Kidney (tissue), 14 donors: Measurements from ENCODE around the gene PHACTR1. TPM values are rescaled to one million over a fixed set of nuclear protein-coding genes. Genes with fewer than 3 reads are reported as not detected.

Source experiments
- DNase-seq, 5 donors: peaks; one replicate each; pipeline ENCODE4 v3.0.0-alpha.2; 2013 to 2020
- FAIRE-seq: peaks from 2 replicates; lab custom pipeline; 2012; peaks lifted over from hg19 to GRCh38; lab: Jason Lieb, UNC
- H3K27ac ChIP-seq, 2 donors: one replicate each; pipeline ENCODE4 v1.7.0; 2013; ENCODE audit warnings: low read depth in 2 of 2, low read length in 2 of 2, inconsistent platforms in 1 of 2
- H3K27me3 ChIP-seq: one replicate; pipeline ENCODE4 v1.7.1; 2013; ENCODE audit warnings: low read length, inconsistent platforms; ENCODE audit not compliant: control insufficient read depth, insufficient read depth
- H3K36me3 ChIP-seq, 3 donors: one replicate each; pipeline versions ENCODE4 v1.7.0 to v1.7.1; 2013; ENCODE audit warnings: low read length in 3 of 3, control low read depth in 1 of 3, inconsistent platforms in 1 of 3; ENCODE audit not compliant: insufficient read depth in 3 of 3, control insufficient read depth in 2 of 3
- H3K4me1 ChIP-seq, 3 donors: one replicate each; pipeline versions ENCODE4 v1.7.0 to v1.7.1; 2013; ENCODE audit warnings: low read length in 3 of 3, inconsistent platforms in 1 of 3, low read depth in 1 of 3; ENCODE audit not compliant: control insufficient read depth in 2 of 3, insufficient read depth in 2 of 3
- H3K4me3 ChIP-seq, 3 donors: one replicate each; pipeline versions ENCODE4 v1.7.0 to v1.8.1; 2013; ENCODE audit warnings: low read length in 3 of 3, control low read depth in 1 of 3, inconsistent platforms in 1 of 3
- H3K9ac ChIP-seq, 3 donors: one replicate each; pipeline versions ENCODE4 v1.7.0 to v1.7.1; 2013; ENCODE audit warnings: low read length in 3 of 3, control low read depth in 1 of 3, inconsistent platforms in 1 of 3
- H3K9me3 ChIP-seq, 3 donors: one replicate each; pipeline versions ENCODE4 v1.7.0 to v1.7.1; 2013; ENCODE audit warnings: low read length in 3 of 3, control low read depth in 1 of 3, inconsistent platforms in 1 of 3; ENCODE audit not compliant: control insufficient read depth in 2 of 3, insufficient read depth in 1 of 3
- CTCF ChIP-seq: IDR thresholded peaks from 3 replicates; pipeline ENCODE4 v1.5.1; 2012; ENCODE audit warnings: mild to moderate bottlenecking, moderate library complexity, borderline replicate concordance; ENCODE audit not compliant: insufficient read depth; ENCODE audit errors: extremely low read depth
- intact Hi-C: fragments of 100-400 bp; cut with DNase I; formaldehyde crosslinking; loops from one replicate; pipeline ENCODE4 v1.11.1; 2022
- polyA plus RNA-seq: library from polyadenylated mRNA; stranded (reverse); fragments of 350-450 nt; fragmentation: Illumina TruSeq; extraction: RNeasy Lipid Tissue Mini Kit (QIAGEN cat#74804); gene quantifications from one replicate; pipeline ENCODE4 v1.2.3, GENCODE V29; 2014; ENCODE audit warnings: low read depth, low replicate concordance; ENCODE audit not compliant: insufficient read depth
- total RNA-seq: library from RNA; stranded (reverse); fragmentation: NEBNext Ultra II Directional; extraction: Animal tissue kit (Norgen Biotek cat#: 25700); gene quantifications from one replicate; pipeline ENCODE4 v1.2.1, GENCODE V29; 2021
- donor health status: control.
- donor health status: control.
- donor health status: control.
- donor health status: control.
- donor health status: control.
- donor health status: DM: yes; HTN: yes; CAD: no.
- donor health status: Normal renal cell carcinoma (clear cell type).

Gene PHACTR1
- total and polyA plus RNA-seq, 2 donors from 2014 or later: 3.3 to 33.6 TPM

GRCh38 chr6:13059026-13059425, 342.5 kb downstream of the PHACTR1 start:
- intact Hi-C loops: no loop called here
- H3K4me3 ChIP-seq: no peak overlapping the region
- no peak for TF ChIP-seq CTCF
- H3K27ac ChIP-seq: no peak overlapping the region
- no peak for FAIRE-seq
- DNase-seq: no peak
- H3K9me3 ChIP-seq: no peaks in the 10 kb centered on the region
- H3K36me3 ChIP-seq: no peaks in the 10 kb centered on the region
- no peaks in the 10 kb centered on the region for H3K27me3 ChIP-seq
- no peak overlapping the region for H3K9ac ChIP-seq
- no peaks in the 10 kb centered on the region for H3K4me1 ChIP-seq

GRCh38 chr6:13063300-13063918, 346.8 kb downstream of the PHACTR1 start:
- Histone ChIP-seq H3K27ac (no peak overlapping the region), H3K36me3 (no peaks in the 10 kb centered on the region), H3K4me3 (no peak overlapping the region), H3K9me3 (no peaks in the 10 kb centered on the region), H3K9ac (no peak overlapping the region), H3K4me1 (no peaks in the 10 kb centered on the region), H3K27me3 (no peaks in the 10 kb centered on the region)
- no peak for TF ChIP-seq CTCF
- DNase-seq: no peak
- intact Hi-C loops: no loop called here
- FAIRE-seq: no peak

- Histone ChIP-seq H3K27ac (no peak overlapping the region), H3K36me3 (no peaks in the 10 kb centered on the region), H3K9me3 (no peaks in the 10 kb centered on the region), H3K4me3 (no peak overlapping the region), H3K9ac (no peak overlapping the region), H3K4me1 (no peaks in the 10 kb centered on the region), H3K27me3 (no peaks in the 10 kb centered on the region)
- FAIRE-seq (no peak), DNase-seq (no peak)
- intact Hi-C loops: no loop called here
- no peak for TF ChIP-seq CTCF
These were observed 349.0 kb downstream of the PHACTR1 start for GRCh38 chr6:13065581-13065980.

GRCh38 chr6:13066050-13066449, 349.5 kb downstream of the PHACTR1 start:
- intact Hi-C loops: no loop called here
- no peak for FAIRE-seq

More at GRCh38 chr6:13066050-13066449, 349.5 kb downstream of the PHACTR1 start:
- H3K4me3 ChIP-seq: no peak overlapping the region
- no peaks in the 10 kb centered on the region for H3K9me3 ChIP-seq
- no peaks in the 10 kb centered on the region for H3K4me1 ChIP-seq
- no peak overlapping the region for H3K27ac ChIP-seq
- no peak for DNase-seq
- no peaks in the 10 kb centered on the region for H3K36me3 ChIP-seq
- H3K9ac ChIP-seq: no peak overlapping the region
- no peak for TF ChIP-seq CTCF
- no peaks in the 10 kb centered on the region for H3K27me3 ChIP-seq
